SK-N-SH treated with all-trans-retinoic acid at 6 μM for 48 hours (cell line): ENCODE measurements around the gene HCFC1R1.

ENCODE experiments used
- ARNTL ChIP-seq: fragments of 450-650 bp; formaldehyde crosslinking; IDR thresholded peaks from 2 replicates; pipeline ENCODE4 v1.5.0; 2020; ENCODE audit warnings: low read depth, mild to moderate bottlenecking, moderate library complexity, borderline replicate concordance
- OSR1 ChIP-seq: fragments of 250-450 bp; sonication (Bioruptor Pico); IDR thresholded peaks from 2 replicates; pipeline ENCODE4 v1.8.0; 2022; ENCODE audit warnings: moderate library complexity, mild to moderate bottlenecking, inconsistent platforms
- RARB ChIP-seq: fragments of 250-450 bp; sonication (Bioruptor Pico); IDR thresholded peaks from 2 replicates; pipeline ENCODE4 v1.8.0; 2021; ENCODE audit warnings: mild to moderate bottlenecking, moderate library complexity
- ZNF565 ChIP-seq: fragments of 450-650 bp; formaldehyde crosslinking; conservative IDR thresholded peaks from 2 replicates; pipeline ENCODE4 v1.5.0; 2020; ENCODE audit warnings: low read depth, mild to moderate bottlenecking, moderate library complexity

DNA sequence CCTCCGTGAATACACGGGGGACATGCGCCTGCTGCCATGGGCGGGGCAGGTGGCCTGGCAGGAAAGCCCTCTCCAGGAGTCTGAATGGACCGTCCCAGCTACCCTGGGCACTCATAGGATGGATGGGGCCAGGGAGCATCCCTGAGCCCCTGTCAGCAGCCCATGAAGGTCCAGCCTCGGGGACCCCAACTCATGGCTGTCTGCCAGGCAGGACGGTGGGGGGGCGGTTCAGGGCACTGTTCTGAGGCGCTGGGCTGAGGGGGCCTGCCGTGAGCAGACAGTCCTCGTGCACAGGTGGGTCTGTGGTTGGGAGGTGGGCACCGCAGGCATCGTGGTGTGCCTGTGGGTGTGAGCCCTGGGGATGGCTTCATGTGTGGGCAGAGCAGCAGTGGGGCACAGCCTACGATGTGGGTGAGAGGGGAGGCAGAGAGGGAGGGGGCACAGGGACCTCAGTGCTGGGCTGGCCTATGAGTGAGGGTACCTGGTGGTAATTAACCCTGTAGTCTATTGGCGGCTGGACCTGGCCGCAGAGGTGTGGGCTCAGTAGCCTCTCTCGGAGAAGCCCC, 37.0 kb downstream of the HCFC1R1 start:
- no peak for TF ChIP-seq OSR1
- TF ChIP-seq ARNTL: no peak
- TF ChIP-seq ZNF565 (CRISPR knock-in tag): no peak
- no peak for TF ChIP-seq RARB (CRISPR knock-in tag)
